Medulla oblongata (tissue), 1 donor: ENCODE measurements around the gene ARRB2.

Experiments
- DNase-seq: peaks from one replicate; pipeline ENCODE4 v3.0.0-alpha.2; 2015; ENCODE audit errors: extremely low spot score

ARRB2 gene

GRCh38 chr17:4725646-4726310 is 15.3 kb downstream of the ARRB2 start:
- DNase-seq: no peak

GRCh38 chr17:4728124-4728523 is 17.7 kb downstream of the ARRB2 start:
- no peak for DNase-seq

GRCh38 chr17:4733073-4733531 is 22.7 kb downstream of the ARRB2 start:
- DNase-seq: peak; percentile 78

DNA sequence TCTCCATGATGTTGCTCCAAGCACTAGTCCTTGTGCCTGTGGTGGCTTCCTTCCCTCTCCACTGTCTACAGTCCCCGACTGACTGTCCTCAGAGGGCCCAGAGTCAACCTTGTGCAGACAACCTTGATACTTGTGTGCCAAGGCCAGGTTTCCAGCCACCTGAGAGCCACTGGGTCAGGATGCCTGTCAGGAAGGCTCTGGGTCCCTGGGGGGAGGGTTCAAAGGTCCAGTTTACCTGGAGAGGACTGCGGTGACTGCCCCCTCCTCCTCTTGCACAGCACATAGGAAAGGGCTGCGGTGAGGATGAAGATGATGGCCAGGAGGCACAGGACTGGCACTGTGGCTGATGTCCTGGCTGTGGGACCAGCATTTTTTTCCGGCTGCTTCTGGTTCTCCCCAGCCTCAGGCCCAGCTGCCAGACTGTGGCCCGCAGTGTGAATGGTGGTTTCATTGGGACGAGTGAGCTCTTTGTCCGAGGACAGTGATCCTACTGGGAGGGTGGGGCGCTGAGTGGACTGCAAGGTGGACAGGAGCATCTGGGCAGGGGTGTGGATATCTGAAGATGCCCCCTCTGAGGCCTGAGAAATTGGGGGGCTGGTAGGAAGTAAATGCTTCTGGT is 24.5 kb downstream of the ARRB2 start:
- no peak for DNase-seq

GRCh38 chr17:4735876-4736651 is 25.6 kb downstream of the ARRB2 start:
- DNase-seq: peak; percentile 78

DNA sequence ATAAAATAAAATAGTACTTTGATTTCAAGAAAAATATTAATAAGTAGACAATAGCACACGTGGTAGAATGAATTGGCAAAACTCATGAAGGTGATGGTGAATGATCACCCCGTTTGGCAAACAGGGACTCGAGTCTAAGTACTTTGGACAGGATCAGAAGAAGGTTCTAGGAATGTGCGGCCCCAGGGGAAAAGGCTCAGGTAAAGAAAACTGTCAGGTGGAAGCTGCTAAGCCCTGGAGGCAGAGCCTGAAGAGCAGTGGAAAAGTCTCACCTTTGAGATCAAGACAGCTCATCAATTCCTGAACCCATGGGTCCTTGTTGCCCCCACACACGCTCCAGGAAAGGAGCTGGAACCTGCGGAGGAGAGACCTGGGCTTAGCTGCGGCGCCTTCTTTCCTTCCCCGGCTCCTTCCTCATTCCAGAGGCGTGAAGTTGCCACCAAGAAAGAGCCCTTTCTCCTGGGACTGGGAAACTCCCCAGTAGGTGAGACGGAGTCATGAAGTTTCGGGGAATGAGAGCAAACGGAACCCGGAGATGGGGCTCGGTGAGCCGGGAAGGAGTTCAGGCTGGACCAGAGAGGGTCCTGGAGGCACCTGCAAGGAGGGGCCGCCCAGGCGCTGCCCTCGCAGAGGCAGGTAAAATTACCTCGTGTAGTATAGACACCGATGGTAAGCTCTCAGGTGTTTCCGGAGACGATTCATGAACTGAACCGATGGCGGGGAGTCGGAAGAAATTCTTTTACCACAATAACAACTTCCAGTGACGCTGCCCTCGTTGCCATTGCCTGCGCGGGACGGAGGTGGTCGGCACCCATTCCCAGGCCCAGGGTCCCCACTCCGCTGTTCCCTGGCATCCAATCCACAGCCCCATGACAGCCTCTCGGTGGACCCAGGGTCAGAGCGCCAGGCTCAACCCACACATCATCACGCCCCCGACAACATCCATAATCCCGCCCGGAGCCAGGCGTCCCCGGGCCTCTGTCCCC is 28.0 kb downstream of the ARRB2 start:
- no peak for DNase-seq

DNA sequence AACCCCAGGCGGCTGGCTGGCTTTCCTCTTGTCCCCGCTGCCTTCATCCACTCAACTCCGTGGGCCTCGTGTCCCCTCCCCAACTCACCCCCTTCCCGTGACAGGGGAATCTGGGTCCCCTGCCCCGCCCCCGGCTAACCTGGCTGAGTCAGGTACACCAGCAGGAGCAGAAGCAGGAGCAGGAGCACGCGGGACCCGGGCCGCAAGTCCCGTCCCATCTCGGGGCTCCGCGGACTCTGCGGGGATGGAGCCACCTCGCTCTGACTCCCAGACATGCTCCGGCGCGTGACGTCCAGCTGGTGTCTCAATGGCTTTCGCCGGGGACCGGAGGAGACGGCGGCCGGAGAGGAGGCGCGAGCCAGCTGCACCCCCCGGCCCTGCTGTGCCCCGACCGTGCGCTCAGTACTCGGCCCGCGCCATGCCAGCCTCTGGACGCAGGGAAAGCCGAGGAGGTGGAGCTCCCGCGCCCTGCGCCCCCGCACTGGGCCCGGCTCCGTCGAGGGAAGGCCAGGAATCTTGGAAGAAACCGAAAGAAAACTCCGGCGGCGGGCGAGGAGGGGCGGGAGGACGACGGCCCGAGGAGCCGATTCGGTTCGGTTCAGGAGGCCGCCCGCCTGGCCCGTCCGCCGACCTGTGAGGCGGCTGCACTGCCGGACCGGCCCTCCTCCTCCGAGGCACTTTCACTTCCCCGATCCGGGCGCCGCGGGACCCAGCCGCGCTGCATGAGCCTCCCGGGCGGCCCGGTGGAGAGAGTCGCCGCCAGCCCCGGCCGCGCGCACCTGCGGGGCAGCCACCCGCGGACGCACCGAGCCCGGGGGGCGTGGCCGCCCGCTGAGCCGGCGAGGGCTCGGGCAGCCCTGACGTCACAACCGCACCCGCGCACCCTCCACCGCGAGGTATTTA is 28.9 kb downstream of the ARRB2 start, which contains the start of the genes CXCL16 and ZMYND15:
CXCL16 (minus strand) TSS at position 807 of the 903 bp plus-strand sequence; CDS start at position 218, 589 bp downstream.
ZMYND15 (plus strand) TSS at position 712 of the 903 bp plus-strand sequence. CDS start 716 bp downstream, outside the sequence.
- peak; percentile 32 for DNase-seq

- no peak for DNase-seq
These were observed 29.6 kb downstream of the ARRB2 start for GRCh38 chr17:4740025-4740351.

DNA sequence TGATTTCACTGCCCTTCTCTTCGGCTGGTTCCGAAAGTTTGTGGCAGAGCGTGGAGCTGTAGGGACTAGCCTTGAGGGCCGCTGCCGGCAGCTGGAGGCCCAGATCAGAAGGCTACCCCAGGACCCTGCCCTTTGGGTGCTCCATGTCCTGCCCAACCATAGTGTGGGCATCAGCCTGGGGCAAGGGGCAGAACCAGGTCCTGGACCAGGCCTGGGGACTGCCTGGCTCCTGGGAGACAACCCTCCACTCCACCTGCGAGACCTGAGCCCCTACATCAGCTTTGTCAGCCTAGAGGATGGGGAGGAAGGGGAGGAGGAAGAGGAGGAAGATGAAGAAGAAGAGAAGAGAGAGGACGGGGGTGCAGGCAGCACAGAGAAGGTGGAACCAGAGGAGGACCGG is 30.2 kb downstream of the ARRB2 start:
- no peak for DNase-seq

GRCh38 chr17:4741544-4741943 is 31.1 kb downstream of the ARRB2 start:
- DNase-seq: no peak

- no peak for DNase-seq
These were observed 31.7 kb downstream of the ARRB2 start for GRCh38 chr17:4742133-4742532.

- no peak for DNase-seq
These were observed 32.2 kb downstream of the ARRB2 start for GRCh38 chr17:4742629-4743028.

DNA sequence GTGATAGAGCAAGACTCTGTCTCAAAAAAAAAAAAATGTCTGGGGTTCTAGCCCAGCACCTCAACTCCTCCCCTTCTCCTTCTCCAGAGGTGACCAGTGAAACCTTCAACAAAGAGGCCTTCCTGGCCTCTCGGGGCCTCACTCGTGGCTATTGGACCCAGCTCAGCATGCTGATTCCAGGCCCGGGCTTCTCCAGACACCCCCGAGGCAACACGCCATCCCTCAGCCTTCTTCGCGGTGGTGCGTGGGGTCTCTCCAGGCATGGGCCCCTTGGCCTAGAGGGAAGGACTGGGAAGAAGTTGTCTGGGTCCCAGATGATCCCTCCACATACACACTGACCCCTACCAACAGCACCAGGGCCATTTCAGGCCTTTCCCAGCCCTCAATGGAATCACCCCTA is 32.8 kb downstream of the ARRB2 start:
- no peak for DNase-seq

- DNase-seq: no peak
These were observed 33.5 kb downstream of the ARRB2 start for GRCh38 chr17:4743898-4744297.

DNA sequence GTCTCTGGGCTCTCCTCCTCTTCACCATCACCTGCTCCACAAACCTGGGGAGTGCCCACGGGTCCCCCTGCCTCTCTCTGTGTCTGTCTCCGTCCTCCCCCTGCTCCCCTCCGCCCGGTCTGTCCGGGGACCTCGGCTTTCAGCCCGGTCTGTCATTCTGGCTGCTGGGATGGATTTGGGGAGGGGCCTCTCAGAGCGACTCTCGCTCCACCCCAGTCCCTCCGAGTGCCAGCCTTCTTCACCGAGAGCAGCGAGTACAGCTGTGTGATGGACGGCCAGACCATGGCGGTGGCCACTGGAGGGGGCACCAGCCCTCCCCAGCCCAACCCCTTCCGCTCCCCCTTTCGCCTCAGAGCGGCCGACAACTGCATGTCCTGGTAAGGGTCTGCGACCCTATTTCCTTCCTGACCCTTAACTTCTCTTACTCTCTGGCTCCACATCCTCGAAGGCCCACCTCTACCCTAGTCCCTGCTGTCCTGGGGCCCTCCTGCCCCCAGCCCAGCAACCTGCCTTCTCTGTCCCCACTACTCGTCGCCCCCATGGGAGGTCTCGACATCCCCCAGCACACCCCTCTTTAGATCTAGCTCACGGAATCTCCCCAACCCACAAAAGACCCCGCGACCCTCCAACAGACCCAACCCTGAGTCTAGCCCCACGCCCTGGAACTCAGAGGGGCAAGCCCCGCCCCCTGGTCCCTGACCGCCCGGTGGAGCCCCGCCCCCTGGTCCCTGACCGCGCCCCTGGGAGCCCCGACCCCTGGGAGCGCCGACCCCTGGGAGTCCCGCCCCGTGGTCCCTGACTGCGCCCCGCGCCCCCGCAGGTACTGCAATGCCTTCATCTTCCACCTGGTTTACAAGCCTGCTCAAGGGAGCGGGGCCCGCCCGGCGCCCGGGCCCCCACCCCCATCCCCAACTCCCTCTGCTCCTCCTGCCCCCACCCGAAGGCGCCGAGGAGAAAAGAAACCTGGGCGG is 34.9 kb downstream of the ARRB2 start:
- DNase-seq: no peak

DNA sequence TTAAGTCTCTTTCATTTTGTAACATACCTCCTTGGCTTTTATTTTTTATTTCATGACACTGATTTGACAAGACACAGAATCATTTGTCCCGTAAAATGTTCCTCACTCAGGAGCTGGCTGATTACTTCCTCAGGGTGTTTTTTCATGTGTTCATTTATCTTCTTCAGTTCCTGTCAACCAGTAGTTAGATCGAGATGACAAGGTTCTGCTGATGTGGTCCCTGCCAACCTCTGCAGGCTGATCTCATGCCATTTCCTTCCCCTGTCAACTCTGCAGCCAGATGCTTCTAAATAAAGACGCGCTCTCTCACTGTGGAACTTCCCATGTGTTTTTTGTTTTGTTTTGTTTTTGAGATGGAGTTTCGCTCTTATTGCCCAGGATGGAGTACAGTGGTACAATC is 37.4 kb downstream of the ARRB2 start:
- peak; percentile 76 for DNase-seq

- DNase-seq: no peak
These were observed 38.3 kb downstream of the ARRB2 start for GRCh38 chr17:4748686-4749085.

- DNase-seq: no peak
These were observed 40.2 kb downstream of the ARRB2 start for GRCh38 chr17:4750606-4751005.

- DNase-seq: no peak
These were observed 41.5 kb downstream of the ARRB2 start for GRCh38 chr17:4751932-4752331.
